GM10248 (cell line): ENCODE results near the gene NDRG4.
"Not testable (repeated sequence)": the region's sequence is repeated elsewhere in the genome, so short reads cannot be mapped to it uniquely, and the experiment has no call there.

Source experiments
- CTCF ChIA-PET: fragments of 300-600 bp; sonication (Branson Sonifier 250); formaldehyde crosslinking; extraction: SDS; loops from one replicate; lab custom pipeline; 2021; ENCODE audit warnings: antibody characterized with exemption; lab: Yijun Ruan, JAX
- POLR2A ChIA-PET: fragments of 350-650 bp; sonication (Branson Sonifier 250); formaldehyde crosslinking; extraction: SDS; loops from one replicate; lab custom pipeline; 2020; ENCODE audit warnings: antibody characterized with exemption; lab: Yijun Ruan, JAX
- DNase-seq: peaks from one replicate; pipeline ENCODE4 v3.0.0; 2012; ENCODE audit errors: extremely low spot score
- CTCF ChIP-seq: IDR thresholded peaks from 2 replicates; pipeline ENCODE4 v1.5.1; 2012; ENCODE audit warnings: mild to moderate bottlenecking, low read depth; ENCODE audit errors: extremely low read depth, missing control alignments, control extremely low read depth

NDRG4 gene

GRCh38 chr16:58488531-58488930 lies 11.4 kb upstream of the NDRG4 start:
- no peak for DNase-seq
- no peak for TF ChIP-seq CTCF
- CTCF ChIA-PET = interaction anchor here (0.8 to 7.8 kb wide), 19 partner anchors 11 to 268 kb away, joined by 3 to 232 read pairs (median 5); partner anchors contain the start of gene NDRG4
- POLR2A ChIA-PET = no interaction called here

- no peak for DNase-seq
- ChIA-PET CTCF (interaction anchor here (0.7 to 7.8 kb wide), 4 partner anchors 16 to 154 kb away, joined by 3 to 232 read pairs (median 36); no protein-coding TSS in a partner anchor), POLR2A (no interaction called here)
- no peak for TF ChIP-seq CTCF
Observed at GRCh38 chr16:58490065-58490464, 9.9 kb upstream of the NDRG4 start.

DNA sequence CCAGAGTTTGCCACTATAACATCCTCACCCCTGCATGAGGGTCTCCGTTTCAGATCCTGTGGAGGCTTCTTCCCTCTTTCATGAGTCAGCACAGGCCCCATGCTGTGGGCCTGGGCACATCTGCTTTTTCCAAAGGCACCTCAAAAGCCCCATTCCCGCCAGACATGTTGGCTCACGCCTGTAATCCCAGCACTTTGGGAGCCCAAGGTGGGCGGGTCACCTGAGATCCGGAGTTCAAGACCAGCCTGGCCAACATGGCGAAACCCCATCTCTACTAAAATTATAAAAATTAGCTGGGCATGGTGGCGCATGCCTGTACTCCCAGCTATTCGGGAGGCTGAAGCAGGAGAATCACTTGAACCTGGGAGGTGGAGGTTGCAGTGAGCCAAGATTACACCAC lies 9.4 kb upstream of the NDRG4 start:
- CTCF ChIA-PET = interaction anchor here (7.4 kb wide), 1 partner anchor 155 kb away, joined by 57 read pairs; no protein-coding TSS in a partner anchor
- POLR2A ChIA-PET, DNase-seq: not testable (repeated sequence)

DNA sequence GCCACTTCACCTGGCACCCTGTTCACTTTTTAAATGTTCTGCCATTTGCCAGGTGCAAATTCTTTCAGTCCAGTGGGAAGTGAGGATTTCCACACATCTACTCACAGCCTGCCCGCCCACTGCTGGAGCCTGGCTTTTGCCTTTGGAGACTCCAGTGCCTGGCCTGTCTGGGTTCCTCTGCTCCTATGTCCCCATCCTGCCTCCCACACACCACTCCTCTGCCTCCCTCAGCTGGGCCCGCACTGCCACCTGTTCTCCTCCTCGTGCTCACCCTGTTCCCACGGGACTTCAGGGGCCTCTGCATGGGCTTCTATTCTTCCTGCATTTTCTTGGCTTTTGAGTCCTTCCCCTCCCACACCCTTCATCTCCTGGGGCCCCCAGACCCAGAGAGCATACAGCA lies 7.9 kb upstream of the NDRG4 start:
- no peak for TF ChIP-seq CTCF
- ChIA-PET CTCF (interaction anchor here (7.4 kb wide), 1 partner anchor 156 kb away, joined by 57 read pairs; no protein-coding TSS in a partner anchor), POLR2A (no interaction called here)
- no peak for DNase-seq

- no peak for DNase-seq
- ChIA-PET CTCF (interaction anchor here (1.3 to 7.4 kb wide), 3 partner anchors 157 to 169 kb away, joined by 3 to 57 read pairs (median 13); no protein-coding TSS in a partner anchor), POLR2A (no interaction called here)
Observed at GRCh38 chr16:58492735-58493134, 7.2 kb upstream of the NDRG4 start.

GRCh38 chr16:58493756-58494431 lies 6.0 kb upstream of the NDRG4 start:
- POLR2A ChIA-PET = no interaction called here
- no peak for TF ChIP-seq CTCF
- no peak for DNase-seq
- CTCF ChIA-PET = interaction anchor here (1.1 to 7.4 kb wide), 8 partner anchors 7 to 168 kb away, joined by 3 to 57 read pairs (median 5); partner anchors contain the start of gene GINS3

More at GRCh38 chr16:58492735-58493134, 7.2 kb upstream of the NDRG4 start:
- no peak for TF ChIP-seq CTCF

GRCh38 chr16:58494981-58495520 lies 4.9 kb upstream of the NDRG4 start:
- ChIA-PET CTCF (interaction anchor here (0.8 to 7.4 kb wide), 12 partner anchors 8 to 166 kb away, joined by 3 to 57 read pairs (median 4); partner anchors contain the start of gene GINS3), POLR2A (no interaction called here)
- peak; percentile 89 for DNase-seq
- peak; percentile 43 for TF ChIP-seq CTCF
